Psoas muscle (tissue), 8 donors: ENCODE measurements around the gene HLA-DMA. TPM values are rescaled to one million over a fixed set of nuclear protein-coding genes. Genes with fewer than 3 reads are reported as not detected.
A peak's percentile ranks its signal among the peaks of the same experiment; 100 is the strongest.

Experiments
- ATAC-seq, 4 donors: fragments of 200-7000 bp; cut with Tn5 transposase; one replicate each; pipeline ENCODE4 v1.9.1; 2020; ENCODE audit warnings: moderate library complexity in 3 of 4, mild to moderate bottlenecking in 2 of 4
- DNase-seq, 2 donors: peaks; one replicate each; pipeline ENCODE4 v3.0.0-alpha.2; 2020
- H3K27ac ChIP-seq: fragments of 200-600 bp; one replicate; pipeline ENCODE4 v1.8.0; 2022
- H3K27me3 ChIP-seq, 3 donors: fragments of 200-600 bp in 1 of 3; one replicate each; pipeline versions ENCODE4 v1.6.1 to v1.8.0; 2013 to 2022; ENCODE audit warnings: low read length in 2 of 3, mild to moderate bottlenecking in 2 of 3, moderate library complexity in 1 of 3; ENCODE audit not compliant: insufficient read depth in 3 of 3
- H3K36me3 ChIP-seq, 2 donors: fragments of 200-600 bp in 1 of 2; one replicate each; pipeline versions ENCODE4 v1.6.1 to v1.8.0; 2013 to 2022; ENCODE audit warnings: low read depth in 1 of 2, mild to moderate bottlenecking in 1 of 2, moderate library complexity in 1 of 2; ENCODE audit not compliant: insufficient read depth in 1 of 2
- H3K4me1 ChIP-seq: fragments of 200-600 bp; one replicate; pipeline ENCODE4 v1.8.0; 2022
- H3K4me3 ChIP-seq: fragments of 200-600 bp; one replicate; pipeline ENCODE4 v1.8.0; 2022; ENCODE audit warnings: mild to moderate bottlenecking
- H3K9me3 ChIP-seq: fragments of 200-600 bp; one replicate; pipeline ENCODE4 v1.8.0; 2022
- WGBS, 3 donors: extraction: QIAGEN DNeasy Blood & Tissue Kit; methylation state at CpG; one replicate each; pipeline versions ENCODE4 v1.1.6 to v1.1.7; 2013; 5-methylcytosine and 5-hydroxymethylcytosine counted together
- intact Hi-C, 2 donors: fragments of 100-400 bp; cut with DNase I; formaldehyde crosslinking; loops; one replicate each; pipeline versions ENCODE4 v1.11.0 to v1.14.2; 2022
- polyA plus RNA-seq, 3 donors: library from polyadenylated mRNA; stranded (reverse); fragments of 200-250 nt; gene quantifications; one replicate each; pipeline ENCODE4 v1.2.3, GENCODE V29; 2013
- total RNA-seq, 4 donors: library from RNA; stranded (reverse); fragmentation: NEBNext Ultra II Directional in 2 of 4; extraction: Animal tissue kit (Norgen Biotek cat#: 25700) in 2 of 4; gene quantifications; one replicate each; pipeline versions ENCODE4 v1.2.1 to v1.2.4, GENCODE V29; 2021 to 2023
- TF ChIP-seq, protein P1 (sequence below): fragments of 200-600 bp; IDR thresholded peaks from one replicate; pipeline ENCODE4 v1.8.0; 2022; ENCODE audit warnings: antibody characterized with exemption
- donor health status: healthy with polysubstance abuse.
- donor health status: DM: no; HTN: no; CAD: no; lungs with moderate emphysema.
- donor health status: Bipolar disorder and iron deficiency.
- donor health status: healthy.
- donor health status: DM: yes; HTN: yes; CAD: no.
- donor health status: DM: no; HTN: no; CAD: no.
- donor health status: DM: no; HTN: no; CAD: no.
- donor health status: DM: yes; HTN: yes; CAD: no.

The HLA-DMA gene
- total and polyA plus RNA-seq, 7 donors, result 3.2 to 12.0 (median 7.3) TPM

DNA sequence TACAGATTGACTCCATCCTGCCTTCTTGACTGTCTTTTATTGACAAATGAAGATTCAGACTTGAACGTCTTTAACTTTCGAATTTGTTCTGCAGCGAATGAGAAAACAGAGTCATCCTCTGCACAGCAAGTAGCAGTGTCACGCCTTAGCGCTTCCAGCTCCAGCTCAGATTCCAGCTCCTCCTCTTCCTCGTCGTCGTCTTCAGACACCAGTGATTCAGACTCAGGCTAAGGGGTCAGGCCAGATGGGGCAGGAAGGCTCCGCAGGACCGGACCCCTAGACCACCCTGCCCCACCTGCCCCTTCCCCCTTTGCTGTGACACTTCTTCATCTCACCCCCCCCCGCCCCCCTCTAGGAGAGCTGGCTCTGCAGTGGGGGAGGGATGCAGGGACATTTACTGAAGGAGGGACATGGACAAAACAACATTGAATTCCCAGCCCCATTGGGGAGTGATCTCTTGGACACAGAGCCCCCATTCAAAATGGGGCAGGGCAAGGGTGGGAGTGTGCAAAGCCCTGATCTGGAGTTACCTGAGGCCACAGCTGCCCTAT is 27.7 kb upstream of the HLA-DMA start:
- Histone ChIP-seq H3K9me3 (no peaks in the 10 kb centered on the region), H3K4me3 (no peak overlapping the region), H3K4me1 (peaks cover 39% of the 10 kb centered on the region), H3K36me3 (peaks cover 25 to 81% of the 10 kb centered on the region in 2 donors), H3K27ac (peak overlapping the region; percentile 32), H3K27me3 (no peaks in the 10 kb centered on the region)
- WGBS, 3 donors, result 57 to 71% (median 63%) methylated on average over 11 of the region's 11 CpGs
- no peak for DNase-seq
- TF ChIP-seq, protein P1, sequence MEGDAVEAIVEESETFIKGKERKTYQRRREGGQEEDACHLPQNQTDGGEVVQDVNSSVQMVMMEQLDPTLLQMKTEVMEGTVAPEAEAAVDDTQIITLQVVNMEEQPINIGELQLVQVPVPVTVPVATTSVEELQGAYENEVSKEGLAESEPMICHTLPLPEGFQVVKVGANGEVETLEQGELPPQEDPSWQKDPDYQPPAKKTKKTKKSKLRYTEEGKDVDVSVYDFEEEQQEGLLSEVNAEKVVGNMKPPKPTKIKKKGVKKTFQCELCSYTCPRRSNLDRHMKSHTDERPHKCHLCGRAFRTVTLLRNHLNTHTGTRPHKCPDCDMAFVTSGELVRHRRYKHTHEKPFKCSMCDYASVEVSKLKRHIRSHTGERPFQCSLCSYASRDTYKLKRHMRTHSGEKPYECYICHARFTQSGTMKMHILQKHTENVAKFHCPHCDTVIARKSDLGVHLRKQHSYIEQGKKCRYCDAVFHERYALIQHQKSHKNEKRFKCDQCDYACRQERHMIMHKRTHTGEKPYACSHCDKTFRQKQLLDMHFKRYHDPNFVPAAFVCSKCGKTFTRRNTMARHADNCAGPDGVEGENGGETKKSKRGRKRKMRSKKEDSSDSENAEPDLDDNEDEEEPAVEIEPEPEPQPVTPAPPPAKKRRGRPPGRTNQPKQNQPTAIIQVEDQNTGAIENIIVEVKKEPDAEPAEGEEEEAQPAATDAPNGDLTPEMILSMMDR, result no peak
- no peak for ATAC-seq
- intact Hi-C loops, result no loop called here

GRCh38 chr6:32979720-32980487 is 27.0 kb upstream of the HLA-DMA start:
- Histone ChIP-seq H3K9me3 (no peaks in the 10 kb centered on the region), H3K4me3 (no peak overlapping the region), H3K4me1 (peaks cover 45% of the 10 kb centered on the region), H3K36me3 (peaks cover 26 to 87% of the 10 kb centered on the region in 2 donors), H3K27ac (no peak overlapping the region), H3K27me3 (no peaks in the 10 kb centered on the region)
- ATAC-seq (no peak), DNase-seq (no peak)
- intact Hi-C loops, result loop anchor here in 1 of 2 donors (10.0 kb wide), 1 partner anchor 1165 kb away; the partner anchor contains the start of genes HSPA1A and HSPA1L
- WGBS, 3 donors, result 86 to 89% (median 87%) methylated on average over 12 of the region's 12 CpGs
- TF ChIP-seq, protein P1, result no peak

- DNase-seq (no peak), ATAC-seq (no peak)
- Histone ChIP-seq H3K27ac (peak overlapping the region; percentile 14), H3K4me3 (no peak overlapping the region), H3K9me3 (no peaks in the 10 kb centered on the region), H3K4me1 (peaks cover 45% of the 10 kb centered on the region), H3K27me3 (no peaks in the 10 kb centered on the region), H3K36me3 (peaks cover 32 to 100% of the 10 kb centered on the region in 2 donors)
- 57 to 67% (median 61%) methylated on average over 7 of the region's 7 CpGs for WGBS, 3 donors
- intact Hi-C loops, result loop anchor here in 1 of 2 donors (10.0 kb wide), 1 partner anchor 1163 kb away; the partner anchor contains the start of genes HSPA1A and HSPA1L
- TF ChIP-seq, protein P1, result no peak
Measured at GRCh38 chr6:32977953-32978324, 25.0 kb upstream of the HLA-DMA start.

DNA sequence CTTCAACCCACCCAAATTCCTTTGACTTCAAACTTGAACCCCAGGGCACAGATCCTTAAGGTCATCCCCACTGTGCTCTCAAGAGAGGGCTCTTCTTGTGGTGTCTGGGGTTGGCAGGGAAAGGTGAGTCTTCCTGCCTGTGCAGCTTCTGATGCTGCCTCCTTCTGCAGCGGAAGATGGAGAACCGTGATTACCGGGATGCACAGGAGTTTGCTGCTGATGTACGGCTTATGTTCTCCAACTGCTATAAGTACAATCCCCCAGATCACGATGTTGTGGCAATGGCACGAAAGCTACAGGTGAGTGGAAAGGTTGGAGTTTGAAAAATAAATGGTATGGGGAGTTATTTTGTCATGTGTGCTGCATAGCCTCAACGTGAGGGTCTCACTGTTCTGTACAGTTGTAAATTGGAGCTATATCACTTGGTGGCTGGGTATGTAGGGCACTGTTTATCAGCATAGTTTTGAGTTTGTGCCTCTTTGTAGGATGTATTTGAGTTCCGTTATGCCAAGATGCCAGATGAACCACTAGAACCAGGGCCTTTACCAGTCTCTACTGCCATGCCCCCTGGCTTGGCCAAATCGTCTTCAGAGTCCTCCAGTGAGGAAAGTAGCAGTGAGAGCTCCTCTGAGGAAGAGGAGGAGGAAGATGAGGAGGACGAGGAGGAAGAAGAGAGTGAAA is 24.5 kb upstream of the HLA-DMA start:
- no peaks in the 10 kb centered on the region for H3K9me3 ChIP-seq
- TF ChIP-seq, protein P1, result no peak
- ATAC-seq, result no peak
- peaks cover 45% of the 10 kb centered on the region for H3K4me1 ChIP-seq
- H3K4me3 ChIP-seq, result peak overlapping the region; percentile 79
- peaks cover 35 to 100% of the 10 kb centered on the region in 2 donors for H3K36me3 ChIP-seq
- H3K27me3 ChIP-seq, result no peaks in the 10 kb centered on the region
- 62 to 70% (median 66%) methylated on average over 10 of the region's 10 CpGs for WGBS, 3 donors
- DNase-seq, result no peak
- peak overlapping the region; percentile 14 for H3K27ac ChIP-seq
- intact Hi-C loops, result loop anchor here in 1 of 2 donors (10.0 kb wide), 1 partner anchor 1163 kb away; the partner anchor contains the start of genes HSPA1A and HSPA1L
